Osteocyte (in vitro differentiated cells): ENCODE measurements around the gene CREB5. TPM values are rescaled to one million over a fixed set of nuclear protein-coding genes. Genes with fewer than 3 reads are reported as not detected.
"Not testable (repeated sequence)": the region's sequence is repeated elsewhere in the genome, so short reads cannot be mapped to it uniquely, and the experiment has no call there.

Experiments
- DNase-seq: peaks from one replicate; pipeline ENCODE4 v3.0.0; 2021; ENCODE audit warnings: mixed read lengths; ENCODE audit not compliant: unreplicated experiment; ENCODE audit errors: extremely low spot score
- H3K27ac Mint-ChIP-seq: one replicate; pipeline ENCODE4 v1.8.0; 2021; ENCODE audit warnings: mild to moderate bottlenecking, mixed read lengths; ENCODE audit not compliant: unreplicated experiment
- H3K27me3 Mint-ChIP-seq: one replicate; pipeline ENCODE4 v1.8.0; 2021; ENCODE audit warnings: mixed read lengths; ENCODE audit not compliant: unreplicated experiment
- H3K36me3 Mint-ChIP-seq: one replicate; pipeline ENCODE4 v1.8.0; 2021; ENCODE audit warnings: mixed read lengths; ENCODE audit not compliant: unreplicated experiment
- H3K4me1 Mint-ChIP-seq: one replicate; pipeline ENCODE4 v1.8.0; 2021; ENCODE audit warnings: mixed read lengths; ENCODE audit not compliant: unreplicated experiment
- H3K4me3 Mint-ChIP-seq: one replicate; pipeline ENCODE4 v1.8.0; 2021; ENCODE audit warnings: mild to moderate bottlenecking, moderate library complexity, mixed read lengths; ENCODE audit not compliant: unreplicated experiment
- H3K9me3 Mint-ChIP-seq: one replicate; pipeline ENCODE4 v1.8.0; 2021; ENCODE audit warnings: mixed read lengths; ENCODE audit not compliant: unreplicated experiment
- total RNA-seq: library from RNA; stranded (reverse); gene quantifications from 2 replicates; pipeline ENCODE4 v1.2.1, GENCODE V29; 2021
- TF ChIP-seq, protein P1 (sequence below): fragments of 200-600 bp; sonication (generic); IDR thresholded peaks from 2 replicates; pipeline ENCODE4 v1.5.0; 2021; ENCODE audit warnings: antibody characterized with exemption, mild to moderate bottlenecking, moderate library complexity

Gene CREB5
- total RNA-seq, 1 donor from 2014 or later: 7.5 TPM

DNA sequence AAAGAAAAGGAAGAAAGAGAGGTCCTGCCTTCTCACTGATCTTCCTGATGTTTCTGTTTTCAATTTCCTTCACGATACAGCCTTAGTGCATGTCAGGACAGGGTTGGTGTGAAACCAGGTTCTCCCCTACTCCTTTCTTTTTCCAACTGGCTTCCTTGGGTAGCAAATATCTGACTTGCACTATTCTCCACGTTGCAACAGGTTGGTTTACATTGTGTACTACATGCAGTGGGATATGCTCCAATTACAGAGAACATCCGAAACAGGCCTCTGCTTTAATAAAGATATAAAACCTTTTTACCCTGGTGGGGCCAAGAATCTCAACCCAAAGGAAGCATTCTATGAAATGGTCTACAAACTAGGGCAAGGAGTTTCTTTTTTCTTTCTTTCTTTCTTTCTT is 16.9 kb upstream of the CREB5 start:
- H3K9me3 Mint-ChIP-seq: no peaks in the 10 kb centered on the region
- TF ChIP-seq, protein P1, sequence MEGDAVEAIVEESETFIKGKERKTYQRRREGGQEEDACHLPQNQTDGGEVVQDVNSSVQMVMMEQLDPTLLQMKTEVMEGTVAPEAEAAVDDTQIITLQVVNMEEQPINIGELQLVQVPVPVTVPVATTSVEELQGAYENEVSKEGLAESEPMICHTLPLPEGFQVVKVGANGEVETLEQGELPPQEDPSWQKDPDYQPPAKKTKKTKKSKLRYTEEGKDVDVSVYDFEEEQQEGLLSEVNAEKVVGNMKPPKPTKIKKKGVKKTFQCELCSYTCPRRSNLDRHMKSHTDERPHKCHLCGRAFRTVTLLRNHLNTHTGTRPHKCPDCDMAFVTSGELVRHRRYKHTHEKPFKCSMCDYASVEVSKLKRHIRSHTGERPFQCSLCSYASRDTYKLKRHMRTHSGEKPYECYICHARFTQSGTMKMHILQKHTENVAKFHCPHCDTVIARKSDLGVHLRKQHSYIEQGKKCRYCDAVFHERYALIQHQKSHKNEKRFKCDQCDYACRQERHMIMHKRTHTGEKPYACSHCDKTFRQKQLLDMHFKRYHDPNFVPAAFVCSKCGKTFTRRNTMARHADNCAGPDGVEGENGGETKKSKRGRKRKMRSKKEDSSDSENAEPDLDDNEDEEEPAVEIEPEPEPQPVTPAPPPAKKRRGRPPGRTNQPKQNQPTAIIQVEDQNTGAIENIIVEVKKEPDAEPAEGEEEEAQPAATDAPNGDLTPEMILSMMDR: no peak
- H3K4me3 Mint-ChIP-seq: no peak overlapping the region
- no peak for DNase-seq
- peaks cover 25% of the 10 kb centered on the region for H3K27me3 Mint-ChIP-seq
- H3K36me3 Mint-ChIP-seq: no peaks in the 10 kb centered on the region
- H3K4me1 Mint-ChIP-seq: peaks cover 2% of the 10 kb centered on the region
- no peak overlapping the region for H3K27ac Mint-ChIP-seq

DNA sequence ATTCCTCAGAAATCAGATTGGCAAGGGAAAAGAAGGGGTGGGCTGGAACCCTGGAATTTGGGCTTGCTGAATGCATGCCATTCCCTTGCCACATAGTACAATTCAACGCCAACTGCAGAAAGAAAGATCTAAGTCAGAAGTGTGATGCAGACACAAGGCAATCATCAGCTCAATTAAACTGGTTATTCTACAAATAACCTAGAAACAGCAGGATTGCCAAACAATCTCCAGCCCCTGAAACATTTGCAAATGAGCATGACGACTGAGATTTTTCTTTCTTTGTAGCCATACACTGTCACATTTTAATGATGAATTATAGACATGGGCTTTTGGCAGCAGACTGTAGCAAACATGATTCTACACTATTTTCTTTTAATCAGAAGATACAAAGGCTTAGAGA is 16.5 kb upstream of the CREB5 start:
- no peaks in the 10 kb centered on the region for H3K4me1 Mint-ChIP-seq
- H3K36me3 Mint-ChIP-seq: no peaks in the 10 kb centered on the region
- peaks cover 23% of the 10 kb centered on the region for H3K27me3 Mint-ChIP-seq
- no peak overlapping the region for H3K4me3 Mint-ChIP-seq
- no peak for DNase-seq
- TF ChIP-seq, protein P1: no peak
- H3K27ac Mint-ChIP-seq: no peak overlapping the region
- no peaks in the 10 kb centered on the region for H3K9me3 Mint-ChIP-seq

DNA sequence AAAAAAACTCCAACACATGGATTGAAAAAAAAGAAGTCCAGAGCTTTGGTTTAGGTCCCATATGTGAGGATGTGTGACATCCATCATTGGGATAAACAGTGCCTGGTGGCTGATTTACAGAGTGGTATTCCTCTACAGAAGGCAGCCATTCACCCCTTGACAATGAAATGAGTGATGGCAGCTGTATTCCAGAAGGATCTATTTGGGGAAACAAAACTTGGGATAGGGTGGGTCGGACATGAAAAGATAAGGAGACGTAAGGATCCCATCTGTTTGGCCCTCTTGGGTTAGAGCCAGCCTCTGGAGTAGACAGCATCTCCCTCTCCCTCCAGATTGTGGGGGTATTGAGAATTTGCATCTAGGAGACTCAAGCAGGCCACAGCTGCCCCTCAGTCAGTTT is 15.2 kb upstream of the CREB5 start:
- H3K4me3 Mint-ChIP-seq: no peak overlapping the region
- DNase-seq: no peak
- no peaks in the 10 kb centered on the region for H3K4me1 Mint-ChIP-seq
- TF ChIP-seq, protein P1: no peak
- peaks cover 17% of the 10 kb centered on the region for H3K27me3 Mint-ChIP-seq
- H3K36me3 Mint-ChIP-seq: no peaks in the 10 kb centered on the region
- H3K27ac Mint-ChIP-seq: no peak overlapping the region
- H3K9me3 Mint-ChIP-seq: no peaks in the 10 kb centered on the region

DNA sequence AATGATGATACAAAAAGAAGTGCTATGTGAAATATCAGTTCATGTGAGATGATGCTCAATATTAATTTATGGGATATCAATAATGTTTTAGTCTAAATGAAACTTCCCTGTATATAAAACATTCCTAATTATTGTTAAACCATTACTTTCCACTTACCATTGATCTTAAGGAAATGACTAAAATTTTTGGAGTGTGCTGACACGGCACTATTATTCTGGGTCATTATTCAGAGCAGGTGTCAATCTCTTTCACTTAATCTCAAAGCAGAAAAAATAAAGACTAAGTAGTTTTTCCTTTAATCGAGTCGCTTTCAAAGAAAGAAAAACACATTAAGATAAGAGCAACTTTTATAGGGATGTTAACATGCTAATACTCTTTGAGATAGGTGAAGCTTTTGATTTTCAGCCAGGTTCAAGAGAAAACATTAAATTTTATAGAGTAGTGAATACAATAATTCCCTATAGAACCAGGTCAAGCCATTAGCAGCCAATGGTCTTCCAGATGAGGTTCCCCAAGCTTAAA is 11.4 kb upstream of the CREB5 start:
- TF ChIP-seq, protein P1: no peak
- Mint-ChIP-seq H3K4me3 (no peak overlapping the region), H3K27ac (no peak overlapping the region), H3K27me3 (peaks cover 6% of the 10 kb centered on the region), H3K4me1 (peaks cover 3% of the 10 kb centered on the region), H3K36me3 (no peaks in the 10 kb centered on the region), H3K9me3 (no peaks in the 10 kb centered on the region)
- no peak for DNase-seq

DNA sequence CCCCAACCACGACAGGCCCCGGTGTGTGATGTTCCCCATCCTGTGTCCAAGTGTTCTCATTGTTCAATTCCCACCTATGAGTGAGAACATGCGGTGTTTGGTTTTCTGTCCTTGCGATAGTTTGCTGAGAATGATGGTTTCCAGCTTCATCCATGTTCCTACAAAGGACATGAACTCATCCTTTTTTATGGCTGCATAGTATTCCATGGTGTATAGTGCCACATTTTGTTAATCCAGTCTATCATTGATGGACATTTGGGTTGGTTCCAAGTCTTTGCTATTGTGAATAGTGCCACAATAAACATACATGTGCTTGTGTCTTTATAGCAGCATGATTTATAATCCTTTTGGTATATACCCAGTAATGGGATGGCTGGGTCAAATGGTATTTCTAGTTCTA is 10.8 kb upstream of the CREB5 start:
- H3K4me3 Mint-ChIP-seq, DNase-seq, H3K27ac Mint-ChIP-seq, H3K4me1 Mint-ChIP-seq, H3K9me3 Mint-ChIP-seq, H3K27me3 Mint-ChIP-seq, H3K36me3 Mint-ChIP-seq: not testable (repeated sequence)

DNA sequence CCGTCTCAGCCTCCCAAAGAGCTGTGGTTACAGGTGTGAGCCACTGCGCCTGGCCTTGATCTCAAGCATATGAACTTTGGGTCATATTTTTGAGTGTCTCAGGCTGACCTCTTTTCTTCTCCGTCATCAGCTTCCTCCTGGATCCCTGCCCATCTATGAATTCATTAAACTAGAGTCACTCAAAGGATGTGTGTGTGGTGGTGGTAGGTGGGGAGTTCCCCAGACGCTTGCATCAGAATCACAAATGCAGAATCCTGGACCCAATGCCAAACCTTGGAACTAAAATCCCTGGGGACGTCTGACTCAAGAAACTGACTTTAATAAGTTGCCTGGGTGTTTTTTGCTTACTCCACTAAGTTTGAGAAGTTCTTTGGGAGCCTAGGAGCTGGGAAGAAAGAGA is 6.7 kb upstream of the CREB5 start:
- Mint-ChIP-seq H3K9me3 (no peaks in the 10 kb centered on the region), H3K4me1 (peaks cover 20% of the 10 kb centered on the region), H3K27ac (no peak overlapping the region), H3K36me3 (no peaks in the 10 kb centered on the region), H3K27me3 (no peaks in the 10 kb centered on the region), H3K4me3 (no peak overlapping the region)
- no peak for DNase-seq
- TF ChIP-seq, protein P1: no peak
